HEK293 (cell line): ENCODE data around the gene CA10.

Source experiments
- CTCF ChIA-PET: fragments of 350-600 bp; formaldehyde crosslinking; extraction: SDS; loops from one replicate; lab custom pipeline; 2021; ENCODE audit warnings: antibody characterized with exemption; lab: Yijun Ruan, JAX
- POLR2A ChIA-PET: fragments of 300-600 bp; formaldehyde crosslinking; extraction: SDS; loops from one replicate; lab custom pipeline; 2020; ENCODE audit warnings: antibody characterized with exemption, inconsistent platforms; lab: Yijun Ruan, JAX
- H3K27ac ChIP-seq: fragments of 200-500 bp; sonication (Bioruptor generic); 2 replicates; pipeline ENCODE4 v1.5.1; 2014; ENCODE audit warnings: low read depth, low read length, control low read depth, inconsistent platforms; ENCODE audit errors: extremely low read depth
- H3K36me3 ChIP-seq, 2 experiments: fragments of 200-500 bp in 1 of 2; sonication (Bioruptor generic) in 1 of 2; 1 replicate in 1 of 2; 2 replicates in 1 of 2; pipeline ENCODE4 v1.5.1; 2014 to 2017; ENCODE audit warnings: inconsistent platforms in 2 of 2, low read length in 2 of 2; ENCODE audit not compliant: control insufficient read depth in 2 of 2, insufficient read depth in 1 of 2
- H3K4me1 ChIP-seq: fragments of 200-500 bp; sonication (Bioruptor generic); 2 replicates; pipeline ENCODE4 v1.5.1; 2014; ENCODE audit warnings: mild to moderate bottlenecking, low read length, inconsistent platforms; ENCODE audit not compliant: control insufficient read depth, insufficient read depth
- H3K4me3 ChIP-seq: 2 replicates; pipeline ENCODE4 v1.5.1; 2011; ENCODE audit warnings: low read depth, mild to moderate bottlenecking, control low read depth, low read length, moderate library complexity
- H3K9me3 ChIP-seq: fragments of 200-500 bp; sonication (Bioruptor generic); 2 replicates; pipeline ENCODE4 v1.5.1; 2014; ENCODE audit warnings: low read depth, low read length, inconsistent platforms; ENCODE audit not compliant: control insufficient read depth, insufficient read depth
- BCL11A ChIP-seq: fragments of 450-650 bp; formaldehyde crosslinking; IDR thresholded peaks from 2 replicates; pipeline ENCODE4 v1.5.1; 2016; ENCODE audit warnings: low read depth, missing biosample characterization, missing genetic modification characterization
- KLF16 ChIP-seq: fragments of 450-650 bp; formaldehyde crosslinking; IDR thresholded peaks from 2 replicates; pipeline ENCODE4 v1.5.1; 2017; ENCODE audit warnings: missing biosample characterization, missing genetic modification characterization
- KLF9 ChIP-seq: fragments of 450-650 bp; formaldehyde crosslinking; IDR thresholded peaks from 2 replicates; pipeline ENCODE4 v1.5.1; 2016; ENCODE audit warnings: missing biosample characterization, missing genetic modification characterization, low read depth
- OSR2 ChIP-seq: fragments of 450-650 bp; formaldehyde crosslinking; IDR thresholded peaks from 2 replicates; pipeline ENCODE4 v1.5.1; 2016; ENCODE audit warnings: missing biosample characterization, missing genetic modification characterization
- REPIN1 ChIP-seq: fragments of 450-650 bp; formaldehyde crosslinking; IDR thresholded peaks from 2 replicates; pipeline ENCODE4 v1.5.1; 2017; ENCODE audit warnings: missing biosample characterization, missing genetic modification characterization, low read depth
- SETDB1 ChIP-seq: IDR thresholded peaks from one replicate; pipeline ENCODE4 v1.6.1; 2017; ENCODE audit warnings: mild to moderate bottlenecking, low read length, moderate library complexity, mixed read lengths; ENCODE audit not compliant: insufficient read length
- ZNF157 ChIP-seq: fragments of 450-650 bp; formaldehyde crosslinking; IDR thresholded peaks from 2 replicates; pipeline ENCODE4 v1.5.1; 2016; ENCODE audit warnings: missing biosample characterization, missing genetic modification characterization
- ZNF169 ChIP-seq: fragments of 450-650 bp; formaldehyde crosslinking; IDR thresholded peaks from 2 replicates; pipeline ENCODE4 v1.5.1; 2016; ENCODE audit warnings: missing biosample characterization, missing genetic modification characterization
- ZNF23 ChIP-seq: fragments of 450-650 bp; formaldehyde crosslinking; IDR thresholded peaks from 2 replicates; pipeline ENCODE4 v1.5.1; 2016; ENCODE audit warnings: missing biosample characterization, missing genetic modification characterization, borderline replicate concordance
- ZNF350 ChIP-seq: fragments of 450-650 bp; formaldehyde crosslinking; IDR thresholded peaks from 2 replicates; pipeline ENCODE4 v1.5.0; 2017; ENCODE audit warnings: missing biosample characterization, mild to moderate bottlenecking, missing genetic modification characterization
- ZNF366 ChIP-seq: fragments of 450-650 bp; formaldehyde crosslinking; conservative IDR thresholded peaks from 2 replicates; pipeline ENCODE4 v1.5.1; 2016; ENCODE audit warnings: missing biosample characterization, missing genetic modification characterization
- ZNF423 ChIP-seq: fragments of 450-650 bp; formaldehyde crosslinking; IDR thresholded peaks from 2 replicates; pipeline ENCODE4 v1.5.1; 2016; ENCODE audit warnings: missing biosample characterization, missing genetic modification characterization
- ZNF510 ChIP-seq: fragments of 450-650 bp; formaldehyde crosslinking; IDR thresholded peaks from 2 replicates; pipeline ENCODE4 v1.5.1; 2018; ENCODE audit warnings: mild to moderate bottlenecking, missing genetic modification characterization, missing biosample characterization; ENCODE audit not compliant: insufficient replicate concordance
- ZNF521 ChIP-seq: fragments of 450-650 bp; formaldehyde crosslinking; IDR thresholded peaks from 2 replicates; pipeline ENCODE4 v1.5.1; 2017; ENCODE audit warnings: missing biosample characterization, mild to moderate bottlenecking, missing genetic modification characterization
- ZNF548 ChIP-seq: fragments of 450-650 bp; formaldehyde crosslinking; IDR thresholded peaks from 2 replicates; pipeline ENCODE4 v1.5.1; 2016; ENCODE audit warnings: missing biosample characterization, missing genetic modification characterization
- ZNF785 ChIP-seq: fragments of 450-650 bp; formaldehyde crosslinking; IDR thresholded peaks from 2 replicates; pipeline ENCODE4 v1.5.1; 2016; ENCODE audit warnings: missing biosample characterization, missing genetic modification characterization
- ZNF791 ChIP-seq: fragments of 450-650 bp; formaldehyde crosslinking; IDR thresholded peaks from 2 replicates; pipeline ENCODE4 v1.5.1; 2016; ENCODE audit warnings: missing biosample characterization, missing genetic modification characterization
- ZNF837 ChIP-seq: fragments of 450-650 bp; formaldehyde crosslinking; IDR thresholded peaks from 2 replicates; pipeline ENCODE4 v1.5.1; 2016; ENCODE audit warnings: missing biosample characterization, missing genetic modification characterization
- ZSCAN23 ChIP-seq: fragments of 450-650 bp; formaldehyde crosslinking; IDR thresholded peaks from 2 replicates; pipeline ENCODE4 v1.5.1; 2016; ENCODE audit warnings: missing biosample characterization, missing genetic modification characterization
- TF ChIP-seq, protein P1 (sequence below): fragments of 450-650 bp; formaldehyde crosslinking; IDR thresholded peaks from 2 replicates; pipeline ENCODE4 v1.5.1; 2016; ENCODE audit warnings: missing biosample characterization, missing genetic modification characterization
- TF ChIP-seq, protein P2 (sequence below): fragments of 450-650 bp; formaldehyde crosslinking; IDR thresholded peaks from 2 replicates; pipeline ENCODE4 v1.5.1; 2017; ENCODE audit warnings: missing biosample characterization, missing genetic modification characterization

The CA10 gene

DNA sequence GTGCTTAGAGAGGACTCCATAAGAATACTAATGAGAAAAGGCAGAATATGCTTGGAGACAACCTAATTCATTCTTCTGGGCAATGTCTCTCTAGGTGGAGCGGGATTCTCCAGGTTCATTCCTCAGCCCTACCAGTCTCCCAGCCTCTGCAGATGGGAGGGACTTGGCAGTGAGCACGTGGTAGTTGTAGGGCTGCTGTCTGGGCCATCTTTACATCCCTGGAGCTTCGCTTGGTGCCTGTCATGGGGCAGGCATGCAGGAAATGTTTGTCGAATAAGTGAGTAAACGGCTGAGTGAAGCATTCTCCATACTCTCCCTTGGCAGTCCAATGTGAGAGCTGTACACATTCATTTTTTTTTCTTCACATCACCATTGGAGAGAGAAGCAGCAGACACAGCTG lies 510.7 kb downstream of the CA10 start (continued):
- no peak for TF ChIP-seq ZNF510 (tag by site-specific recombination)
- TF ChIP-seq, protein P1, sequence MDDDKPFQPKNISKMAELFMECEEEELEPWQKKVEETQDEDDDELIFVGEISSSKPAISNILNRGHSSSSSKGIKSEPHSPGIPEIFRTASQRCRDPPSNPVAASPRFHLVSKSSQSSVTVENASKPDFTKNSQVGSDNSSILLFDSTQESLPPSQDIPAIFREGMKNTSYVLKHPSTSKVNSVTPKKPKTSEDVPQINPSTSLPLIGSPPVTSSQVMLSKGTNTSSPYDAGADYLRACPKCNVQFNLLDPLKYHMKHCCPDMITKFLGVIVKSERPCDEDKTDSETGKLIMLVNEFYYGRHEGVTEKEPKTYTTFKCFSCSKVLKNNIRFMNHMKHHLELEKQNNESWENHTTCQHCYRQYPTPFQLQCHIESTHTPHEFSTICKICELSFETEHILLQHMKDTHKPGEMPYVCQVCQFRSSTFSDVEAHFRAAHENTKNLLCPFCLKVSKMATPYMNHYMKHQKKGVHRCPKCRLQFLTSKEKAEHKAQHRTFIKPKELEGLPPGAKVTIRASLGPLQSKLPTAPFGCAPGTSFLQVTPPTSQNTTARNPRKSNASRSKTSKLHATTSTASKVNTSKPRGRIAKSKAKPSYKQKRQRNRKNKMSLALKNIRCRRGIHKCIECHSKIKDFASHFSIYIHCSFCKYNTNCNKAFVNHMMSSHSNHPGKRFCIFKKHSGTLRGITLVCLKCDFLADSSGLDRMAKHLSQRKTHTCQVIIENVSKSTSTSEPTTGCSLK (tag by site-specific recombination): no peak
- no peak for TF ChIP-seq ZNF23
- TF ChIP-seq, protein P2, sequence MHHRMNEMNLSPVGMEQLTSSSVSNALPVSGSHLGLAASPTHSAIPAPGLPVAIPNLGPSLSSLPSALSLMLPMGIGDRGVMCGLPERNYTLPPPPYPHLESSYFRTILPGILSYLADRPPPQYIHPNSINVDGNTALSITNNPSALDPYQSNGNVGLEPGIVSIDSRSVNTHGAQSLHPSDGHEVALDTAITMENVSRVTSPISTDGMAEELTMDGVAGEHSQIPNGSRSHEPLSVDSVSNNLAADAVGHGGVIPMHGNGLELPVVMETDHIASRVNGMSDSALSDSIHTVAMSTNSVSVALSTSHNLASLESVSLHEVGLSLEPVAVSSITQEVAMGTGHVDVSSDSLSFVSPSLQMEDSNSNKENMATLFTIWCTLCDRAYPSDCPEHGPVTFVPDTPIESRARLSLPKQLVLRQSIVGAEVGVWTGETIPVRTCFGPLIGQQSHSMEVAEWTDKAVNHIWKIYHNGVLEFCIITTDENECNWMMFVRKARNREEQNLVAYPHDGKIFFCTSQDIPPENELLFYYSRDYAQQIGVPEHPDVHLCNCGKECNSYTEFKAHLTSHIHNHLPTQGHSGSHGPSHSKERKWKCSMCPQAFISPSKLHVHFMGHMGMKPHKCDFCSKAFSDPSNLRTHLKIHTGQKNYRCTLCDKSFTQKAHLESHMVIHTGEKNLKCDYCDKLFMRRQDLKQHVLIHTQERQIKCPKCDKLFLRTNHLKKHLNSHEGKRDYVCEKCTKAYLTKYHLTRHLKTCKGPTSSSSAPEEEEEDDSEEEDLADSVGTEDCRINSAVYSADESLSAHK (tag by site-specific recombination): no peak
- no peak for TF ChIP-seq ZNF157 (tag by site-specific recombination)
- no peak for TF ChIP-seq ZNF350 (tag by site-specific recombination)
- no peak for TF ChIP-seq ZNF169
- no peak for TF ChIP-seq KLF9

- POLR2A ChIA-PET: no interaction called here
- peaks cover 49% of the 10 kb centered on the region for H3K4me1 ChIP-seq
- CTCF ChIA-PET: interaction anchor here (0.6 to 1.7 kb wide), 2 partner anchors 80 to 117 kb away, joined by 3 to 5 read pairs; no protein-coding TSS in a partner anchor
- TF ChIP-seq ZNF791 (no peak), ZNF423 (tag by site-specific recombination) (no peak), ZNF785 (tag by site-specific recombination) (no peak), ZNF548 (tag by site-specific recombination) (no peak), SETDB1 (no peak), ZNF837 (tag by site-specific recombination) (no peak), ZNF366 (peak; percentile 32; the same call in 1 of the 2 replicates)
- no peaks in the 10 kb centered on the region for H3K9me3 ChIP-seq
- no peak overlapping the region for H3K4me3 ChIP-seq
- no peaks in the 10 kb centered on the region for H3K36me3 ChIP-seq
- H3K27ac ChIP-seq: peak overlapping the region; percentile 2; the same call in 1 of the 2 replicates
Observed at GRCh38 chr17:51647067-51647466, 511.4 kb downstream of the CA10 start.

GRCh38 chr17:51646539-51646938 lies 512.0 kb downstream of the CA10 start:
- CTCF ChIA-PET: interaction anchor here (0.6 to 1.7 kb wide), 3 partner anchors 80 to 348 kb away, joined by 3 to 5 read pairs (median 4); no protein-coding TSS in a partner anchor
- Histone ChIP-seq H3K9me3 (no peaks in the 10 kb centered on the region), H3K36me3 (no peaks in the 10 kb centered on the region), H3K4me1 (peaks cover 50% of the 10 kb centered on the region), H3K4me3 (no peak overlapping the region), H3K27ac (peak overlapping the region; percentile 2; the same call in 1 of the 2 replicates)
- TF ChIP-seq BCL11A (tag by site-specific recombination): no peak
- no peak for TF ChIP-seq OSR2
- TF ChIP-seq ZNF837 (tag by site-specific recombination): no peak
- TF ChIP-seq ZNF521 (tag by site-specific recombination): no peak
- no peak for TF ChIP-seq ZSCAN23
- TF ChIP-seq KLF16: no peak
- TF ChIP-seq REPIN1 (tag by site-specific recombination): no peak
- POLR2A ChIA-PET: no interaction called here
